Mucosa of descending colon (tissue), 3 donors: Measurements from ENCODE around the gene GGTA1. TPM values are rescaled to one million over a fixed set of nuclear protein-coding genes. Genes with fewer than 3 reads are reported as not detected.

Experiments
- ATAC-seq: fragments of 200-7000 bp; cut with Tn5 transposase; one replicate; pipeline ENCODE4 v1.9.1; 2020; ENCODE audit warnings: mild to moderate bottlenecking, moderate library complexity
- DNase-seq, 3 donors: peaks; one replicate each; pipeline ENCODE4 v3.0.0-alpha.2; 2020
- H3K36me3 ChIP-seq: fragments of 200-600 bp; one replicate; pipeline ENCODE4 v1.8.0; 2021; ENCODE audit warnings: low read depth, mild to moderate bottlenecking
- H3K4me1 ChIP-seq: fragments of 200-600 bp; one replicate; pipeline ENCODE4 v1.8.0; 2021; ENCODE audit warnings: low read depth, mild to moderate bottlenecking
- H3K4me3 ChIP-seq: fragments of 200-600 bp; one replicate; pipeline ENCODE4 v1.8.0; 2021; ENCODE audit warnings: mild to moderate bottlenecking
- H3K9me3 ChIP-seq: fragments of 200-600 bp; one replicate; pipeline ENCODE4 v1.8.0; 2021; ENCODE audit warnings: mild to moderate bottlenecking
- intact Hi-C, 2 donors: fragments of 100-400 bp; cut with DNase I in 1 of 2; cut with micrococcal nuclease in 1 of 2; formaldehyde crosslinking; loops; one replicate each; pipeline versions ENCODE4 v1.11.0 to v1.11.1; 2022; cut with DNase I, micrococcal nuclease
- total RNA-seq, 3 donors: library from RNA; stranded (reverse); fragmentation: NEBNext Ultra II Directional in 2 of 3; extraction: Animal tissue kit (Norgen Biotek cat#: 25700) in 2 of 3; gene quantifications; one replicate each; pipeline versions ENCODE4 v1.2.1 to v1.2.4, GENCODE V29; 2021 to 2023
- TF ChIP-seq, protein P1 (sequence below): fragments of 200-600 bp; IDR thresholded peaks from one replicate; pipeline ENCODE4 v1.8.0; 2022; ENCODE audit warnings: antibody characterized with exemption, mild to moderate bottlenecking
- donor health status: DM: no; HTN: no; CAD: no; lungs with moderate emphysema.
- donor health status: DM: no; HTN: no; CAD: no.
- donor health status: DM: no; HTN: yes; CAD: no.

The GGTA1 gene
- total RNA-seq, 3 donors from 2014 or later, result 1.7 to 6.5 (median 3.2) TPM

DNA sequence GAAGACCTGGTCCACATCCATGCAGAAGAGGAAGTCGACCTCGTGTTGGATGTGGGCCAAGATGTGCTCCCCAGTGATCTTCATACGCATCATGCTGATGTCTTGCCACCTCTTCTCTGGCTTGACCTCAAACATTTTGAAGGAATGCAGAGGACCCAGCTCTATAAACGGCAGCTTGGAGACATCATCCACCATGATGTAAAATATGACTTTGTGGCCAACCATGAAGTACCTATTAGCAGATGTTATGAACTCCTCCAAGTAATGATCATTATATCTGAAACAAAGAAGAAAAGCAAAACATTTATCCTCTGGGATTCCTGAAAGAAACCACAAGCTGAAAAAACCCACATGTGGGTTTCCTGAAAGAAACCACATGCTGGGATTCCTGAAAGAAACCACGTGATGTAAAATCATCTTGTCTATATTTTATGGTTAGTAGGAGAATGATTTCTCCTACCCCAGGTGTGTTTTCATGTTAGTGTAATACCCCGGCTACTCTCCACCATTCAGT is 52.3 kb downstream of the GGTA1 start:
- no peak overlapping the region for H3K4me3 ChIP-seq
- ATAC-seq, result no peak
- intact Hi-C loops, result no loop called here
- no peaks in the 10 kb centered on the region for H3K9me3 ChIP-seq
- H3K4me1 ChIP-seq, result no peaks in the 10 kb centered on the region
- TF ChIP-seq, protein P1, sequence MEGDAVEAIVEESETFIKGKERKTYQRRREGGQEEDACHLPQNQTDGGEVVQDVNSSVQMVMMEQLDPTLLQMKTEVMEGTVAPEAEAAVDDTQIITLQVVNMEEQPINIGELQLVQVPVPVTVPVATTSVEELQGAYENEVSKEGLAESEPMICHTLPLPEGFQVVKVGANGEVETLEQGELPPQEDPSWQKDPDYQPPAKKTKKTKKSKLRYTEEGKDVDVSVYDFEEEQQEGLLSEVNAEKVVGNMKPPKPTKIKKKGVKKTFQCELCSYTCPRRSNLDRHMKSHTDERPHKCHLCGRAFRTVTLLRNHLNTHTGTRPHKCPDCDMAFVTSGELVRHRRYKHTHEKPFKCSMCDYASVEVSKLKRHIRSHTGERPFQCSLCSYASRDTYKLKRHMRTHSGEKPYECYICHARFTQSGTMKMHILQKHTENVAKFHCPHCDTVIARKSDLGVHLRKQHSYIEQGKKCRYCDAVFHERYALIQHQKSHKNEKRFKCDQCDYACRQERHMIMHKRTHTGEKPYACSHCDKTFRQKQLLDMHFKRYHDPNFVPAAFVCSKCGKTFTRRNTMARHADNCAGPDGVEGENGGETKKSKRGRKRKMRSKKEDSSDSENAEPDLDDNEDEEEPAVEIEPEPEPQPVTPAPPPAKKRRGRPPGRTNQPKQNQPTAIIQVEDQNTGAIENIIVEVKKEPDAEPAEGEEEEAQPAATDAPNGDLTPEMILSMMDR, result no peak
- H3K36me3 ChIP-seq, result no peaks in the 10 kb centered on the region
- no peak for DNase-seq

DNA sequence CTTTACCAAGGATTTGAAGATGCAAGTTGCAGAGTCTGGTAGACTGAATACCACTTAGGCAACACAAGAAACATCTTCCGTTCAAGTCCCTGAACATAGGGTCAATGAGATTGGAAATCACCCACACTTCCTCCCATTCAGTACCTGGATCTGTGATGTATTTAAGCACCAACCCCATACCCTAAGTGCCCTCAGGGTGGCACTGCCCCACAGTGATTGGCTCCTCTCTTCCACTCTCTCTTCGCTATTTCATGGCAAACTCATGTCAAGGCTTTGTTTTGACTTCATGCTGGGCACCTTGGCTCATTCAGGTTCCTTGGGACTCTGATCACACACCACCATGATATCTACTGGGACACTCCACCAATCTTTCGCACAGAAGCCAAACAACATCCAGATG is 53.7 kb downstream of the GGTA1 start:
- Histone ChIP-seq H3K4me3 (no peak overlapping the region), H3K4me1 (no peaks in the 10 kb centered on the region), H3K9me3 (no peaks in the 10 kb centered on the region), H3K36me3 (no peaks in the 10 kb centered on the region)
- DNase-seq, result peak in 1 of 3 donors; percentile 9
- intact Hi-C loops, result no loop called here
- peak; percentile 33 for ATAC-seq
- TF ChIP-seq, protein P1, result no peak

DNA sequence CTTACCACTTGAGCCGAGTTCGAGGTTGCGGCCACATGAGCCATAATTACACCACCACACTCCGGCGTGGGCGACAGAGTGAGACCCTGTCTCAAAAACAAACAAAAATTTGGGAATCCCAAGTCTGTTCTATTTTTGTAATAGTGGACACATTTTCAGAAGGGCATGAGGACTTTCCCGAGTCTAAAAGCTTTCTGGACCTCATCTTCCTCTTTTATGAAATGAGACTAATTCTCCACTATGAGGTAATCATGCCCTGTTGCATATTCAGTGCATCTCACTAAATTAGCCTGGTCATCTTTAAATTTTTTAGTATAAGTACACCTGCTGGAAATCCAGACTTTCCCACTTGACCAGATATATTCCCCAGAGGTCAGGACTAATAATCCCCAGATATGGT is 55.7 kb downstream of the GGTA1 start:
- DNase-seq (no peak), ATAC-seq (no peak)
- TF ChIP-seq, protein P1, result no peak
- intact Hi-C loops, result no loop called here
- Histone ChIP-seq H3K9me3 (no peaks in the 10 kb centered on the region), H3K4me1 (no peaks in the 10 kb centered on the region), H3K4me3 (no peak overlapping the region), H3K36me3 (no peaks in the 10 kb centered on the region)

DNA sequence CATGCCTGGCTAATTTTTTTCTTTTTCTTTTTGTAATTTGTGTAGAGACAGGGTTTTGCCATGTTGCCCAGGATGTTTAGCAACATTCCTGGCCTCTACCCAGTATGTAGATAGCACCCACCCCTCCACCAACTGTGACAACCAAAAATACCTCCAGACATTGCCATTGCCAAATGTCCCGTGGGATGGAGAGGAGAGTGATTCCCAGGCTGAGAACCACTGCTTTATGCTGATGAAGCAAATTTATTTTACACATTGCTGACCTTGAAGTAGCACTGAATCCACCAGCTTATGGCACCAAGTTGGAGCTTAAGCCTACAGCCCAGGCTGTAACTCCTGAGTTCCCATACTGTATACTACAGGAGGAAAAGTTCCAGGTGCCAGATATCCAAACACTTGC is 58.5 kb downstream of the GGTA1 start:
- ATAC-seq, result no peak
- intact Hi-C loops, result no loop called here
- TF ChIP-seq, protein P1, result no peak
- H3K36me3 ChIP-seq, result no peaks in the 10 kb centered on the region
- H3K4me3 ChIP-seq, result no peak overlapping the region
- H3K9me3 ChIP-seq, result no peaks in the 10 kb centered on the region
- no peaks in the 10 kb centered on the region for H3K4me1 ChIP-seq
- no peak for DNase-seq

DNA sequence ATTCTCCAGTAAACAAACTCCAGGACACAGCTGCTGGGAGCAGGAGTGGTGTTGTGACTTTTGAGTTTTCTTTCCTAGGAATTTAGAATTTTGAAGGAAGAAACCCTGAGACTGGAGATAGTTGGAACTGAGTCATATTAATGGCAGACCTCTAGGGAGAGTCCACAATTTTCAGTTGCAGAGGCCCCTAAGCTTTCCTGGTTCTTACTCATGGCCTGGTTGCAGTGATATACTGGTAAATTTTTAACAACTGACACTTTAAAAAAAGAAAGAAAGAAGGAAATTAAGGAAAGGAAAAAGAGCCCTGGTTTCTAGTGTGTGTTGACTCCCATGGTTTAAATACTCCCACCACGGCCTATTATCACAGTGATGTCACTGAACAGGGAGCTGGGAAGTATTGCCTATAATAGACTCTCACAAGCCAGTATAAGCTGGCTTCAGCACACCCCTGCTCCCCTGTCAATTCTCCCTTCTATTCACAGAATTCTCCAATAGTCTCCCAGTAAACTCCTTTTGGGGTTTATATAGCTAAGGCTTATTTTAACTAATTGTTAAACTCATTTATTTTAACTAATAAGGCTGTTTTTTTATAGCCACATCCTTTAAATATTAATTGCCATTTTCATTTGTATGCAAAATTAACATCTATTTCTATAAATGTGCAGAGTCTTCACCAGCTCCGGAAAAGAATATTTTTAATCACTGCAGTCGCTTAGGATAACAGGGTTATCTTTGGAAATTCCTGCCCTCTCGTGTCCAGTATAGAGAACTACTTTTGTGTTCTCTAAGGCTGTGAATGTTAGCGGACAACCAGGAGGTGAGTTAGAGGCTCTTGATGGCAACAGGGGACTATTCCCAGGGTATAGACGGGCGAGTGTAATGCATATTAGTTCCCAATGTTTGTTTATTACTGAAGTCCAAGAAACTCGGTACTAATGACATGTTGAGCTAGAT is 59.7 kb downstream of the GGTA1 start:
- Histone ChIP-seq H3K9me3 (no peaks in the 10 kb centered on the region), H3K36me3 (no peaks in the 10 kb centered on the region), H3K4me1 (no peaks in the 10 kb centered on the region), H3K4me3 (no peak overlapping the region)
- DNase-seq, result no peak
- no peak for ATAC-seq
- TF ChIP-seq, protein P1, result no peak
- intact Hi-C loops, result no loop called here
